Immature natural killer cell (primary cell): ENCODE results near the gene FOXD2. TPM values are rescaled to one million over a fixed set of nuclear protein-coding genes. Genes with fewer than 3 reads are reported as not detected.
"Not testable (repeated sequence)": the region's sequence is repeated elsewhere in the genome, so short reads cannot be mapped to it uniquely, and the experiment has no call there.

Source experiments
- DNase-seq, 3 donors: peaks; one replicate each; pipeline ENCODE4 v3.0.0; 2022; ENCODE audit warnings: mixed read lengths in 1 of 3
- H3K27ac Mint-ChIP-seq, 6 donors: one replicate each; pipeline ENCODE4 v1.8.0; 2020; ENCODE audit warnings: mixed read lengths in 6 of 6, mild to moderate bottlenecking in 5 of 6, inconsistent platforms in 4 of 6, moderate library complexity in 3 of 6
- H3K27me3 Mint-ChIP-seq, 3 donors: one replicate each; pipeline ENCODE4 v1.8.0; 2020 to 2021; ENCODE audit warnings: low read depth in 3 of 3, mild to moderate bottlenecking in 3 of 3, mixed read lengths in 3 of 3, moderate library complexity in 3 of 3, inconsistent platforms in 1 of 3
- H3K36me3 Mint-ChIP-seq, 3 donors: one replicate each; pipeline ENCODE4 v1.8.0; 2020; ENCODE audit warnings: mixed read lengths in 3 of 3, inconsistent platforms in 2 of 3, mild to moderate bottlenecking in 2 of 3
- H3K4me1 Mint-ChIP-seq, 2 donors: one replicate each; pipeline ENCODE4 v1.8.0; 2020; ENCODE audit warnings: inconsistent platforms in 2 of 2, mild to moderate bottlenecking in 2 of 2, mixed read lengths in 2 of 2, moderate library complexity in 1 of 2
- H3K4me3 Mint-ChIP-seq, 5 donors: one replicate each; pipeline ENCODE4 v1.8.0; 2020; ENCODE audit warnings: mild to moderate bottlenecking in 5 of 5, mixed read lengths in 5 of 5, inconsistent platforms in 3 of 5, moderate library complexity in 3 of 5
- H3K9me3 Mint-ChIP-seq, 6 donors: one replicate each; pipeline ENCODE4 v1.8.0; 2020; ENCODE audit warnings: mild to moderate bottlenecking in 6 of 6, mixed read lengths in 6 of 6, inconsistent platforms in 4 of 6, moderate library complexity in 3 of 6
- polyA plus RNA-seq, 3 donors: library from polyadenylated mRNA; unstranded; fragments of 300-500 nt; fragmentation: Illumina TruSeq; gene quantifications; one replicate each; pipeline ENCODE4 v1.2.3, GENCODE V29; 2021

Gene FOXD2
- polyA plus RNA-seq, 3 donors from 2014 or later, result 0.03 to 0.40 (median 0.26) TPM

DNA sequence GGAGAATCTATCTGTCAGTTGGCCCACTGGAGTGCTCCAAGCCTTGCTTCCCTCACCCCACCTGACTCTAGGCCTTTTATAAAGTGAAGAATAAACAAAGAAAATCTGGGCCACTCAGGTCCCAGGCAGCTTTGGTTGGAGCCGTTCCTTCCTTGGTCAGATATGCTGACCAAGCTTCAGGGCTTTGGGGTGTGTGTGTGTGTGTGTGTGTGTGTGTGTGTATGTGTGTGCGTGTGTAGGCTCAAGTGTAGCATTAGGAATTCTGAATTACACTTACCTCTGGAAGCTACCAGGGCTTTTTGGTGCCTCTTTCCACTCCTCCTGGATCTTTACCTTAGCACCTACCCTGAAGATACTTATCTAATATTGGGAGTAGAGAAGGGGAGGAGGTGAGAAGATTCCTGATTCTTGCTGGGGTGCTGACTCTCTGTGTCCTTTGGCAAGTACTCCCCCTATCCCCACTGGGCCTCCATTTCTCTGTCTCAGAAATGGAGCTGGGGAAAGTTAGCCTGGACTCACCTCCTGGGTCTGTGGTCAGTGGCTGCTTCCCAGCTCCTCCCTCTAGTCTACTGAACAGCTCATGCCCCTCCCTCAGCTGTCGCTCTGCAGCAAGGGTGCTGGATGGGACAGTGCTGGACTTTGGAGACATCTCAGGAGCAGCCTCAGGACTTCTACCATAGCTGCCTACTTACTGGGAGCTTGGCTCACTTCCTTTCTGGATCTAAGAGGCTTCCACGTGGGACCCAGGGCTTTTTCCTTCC, 10.8 kb downstream of the FOXD2 start:
- peaks cover 14 to 18% of the 10 kb centered on the region in 2 donors for H3K4me1 Mint-ChIP-seq
- H3K27me3 Mint-ChIP-seq, result peaks cover 13 to 47% (median 43%) of the 10 kb centered on the region in 3 donors
- no peak overlapping the region for H3K27ac Mint-ChIP-seq
- H3K4me3 Mint-ChIP-seq, result no peak overlapping the region
- H3K9me3 Mint-ChIP-seq, result no peaks in the 10 kb centered on the region
- peaks cover 0 to 4% (median 0%) of the 10 kb centered on the region in 3 donors for H3K36me3 Mint-ChIP-seq
- no peak for DNase-seq

- peaks cover 4 to 6% of the 10 kb centered on the region in 2 donors for H3K4me1 Mint-ChIP-seq
- DNase-seq, result no peak
- no peak overlapping the region for H3K4me3 Mint-ChIP-seq
- no peaks in the 10 kb centered on the region for H3K36me3 Mint-ChIP-seq
- no peak overlapping the region for H3K27ac Mint-ChIP-seq
- H3K27me3 Mint-ChIP-seq, result peaks cover 14 to 47% (median 34%) of the 10 kb centered on the region in 3 donors
- H3K9me3 Mint-ChIP-seq, result no peaks in the 10 kb centered on the region
Measured at GRCh38 chr1:47449822-47450552, 12.1 kb downstream of the FOXD2 start.

- H3K27me3 Mint-ChIP-seq, result peaks cover 17 to 43% (median 32%) of the 10 kb centered on the region in 3 donors
- H3K36me3 Mint-ChIP-seq, result no peaks in the 10 kb centered on the region
- no peaks in the 10 kb centered on the region for H3K9me3 Mint-ChIP-seq
- no peak for DNase-seq
- no peak overlapping the region for H3K4me3 Mint-ChIP-seq
- no peaks in the 10 kb centered on the region for H3K4me1 Mint-ChIP-seq
- no peak overlapping the region for H3K27ac Mint-ChIP-seq
Measured at GRCh38 chr1:47450606-47451005, 12.8 kb downstream of the FOXD2 start.

DNA sequence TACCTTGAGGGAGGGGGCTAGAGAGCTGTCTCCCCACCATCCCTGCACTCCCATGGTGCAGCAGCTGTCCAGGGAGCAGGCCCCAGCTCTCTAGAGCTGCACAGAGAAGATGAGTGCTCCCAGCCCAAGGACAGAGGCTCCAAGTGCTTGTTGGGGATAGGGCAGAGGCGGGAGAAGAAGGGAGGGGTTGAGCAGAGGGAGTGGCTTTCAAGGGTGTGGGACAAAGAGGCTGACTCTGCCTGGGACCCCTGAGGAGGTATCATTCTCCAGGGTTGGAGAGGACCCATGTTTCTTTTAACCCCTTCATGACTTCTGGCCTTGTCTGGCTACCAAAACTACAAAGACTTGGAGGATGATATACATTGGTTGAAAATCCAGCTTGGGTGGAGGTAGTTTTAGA, 14.6 kb downstream of the FOXD2 start:
- no peaks in the 10 kb centered on the region for H3K4me1 Mint-ChIP-seq
- DNase-seq, result no peak
- H3K27me3 Mint-ChIP-seq, result peaks cover 16 to 32% (median 24%) of the 10 kb centered on the region in 3 donors
- no peaks in the 10 kb centered on the region for H3K9me3 Mint-ChIP-seq
- H3K27ac Mint-ChIP-seq, result no peak overlapping the region
- no peaks in the 10 kb centered on the region for H3K36me3 Mint-ChIP-seq
- H3K4me3 Mint-ChIP-seq, result no peak overlapping the region

GRCh38 chr1:47453910-47454309, 16.1 kb downstream of the FOXD2 start:
- not testable (repeated sequence) for H3K4me1 Mint-ChIP-seq, H3K27ac Mint-ChIP-seq, H3K36me3 Mint-ChIP-seq, DNase-seq, H3K9me3 Mint-ChIP-seq, H3K4me3 Mint-ChIP-seq
- H3K27me3 Mint-ChIP-seq, result peaks cover 16 to 33% (median 18%) of the 10 kb centered on the region in 3 donors

- no peaks in the 10 kb centered on the region for H3K9me3 Mint-ChIP-seq
- no peaks in the 10 kb centered on the region for H3K4me1 Mint-ChIP-seq
- H3K4me3 Mint-ChIP-seq, result no peak overlapping the region
- H3K27me3 Mint-ChIP-seq, result peaks cover 6 to 29% (median 18%) of the 10 kb centered on the region in 3 donors
- no peak overlapping the region for H3K27ac Mint-ChIP-seq
- H3K36me3 Mint-ChIP-seq, result no peaks in the 10 kb centered on the region
- no peak for DNase-seq
Measured at GRCh38 chr1:47456250-47456649, 18.4 kb downstream of the FOXD2 start.

DNA sequence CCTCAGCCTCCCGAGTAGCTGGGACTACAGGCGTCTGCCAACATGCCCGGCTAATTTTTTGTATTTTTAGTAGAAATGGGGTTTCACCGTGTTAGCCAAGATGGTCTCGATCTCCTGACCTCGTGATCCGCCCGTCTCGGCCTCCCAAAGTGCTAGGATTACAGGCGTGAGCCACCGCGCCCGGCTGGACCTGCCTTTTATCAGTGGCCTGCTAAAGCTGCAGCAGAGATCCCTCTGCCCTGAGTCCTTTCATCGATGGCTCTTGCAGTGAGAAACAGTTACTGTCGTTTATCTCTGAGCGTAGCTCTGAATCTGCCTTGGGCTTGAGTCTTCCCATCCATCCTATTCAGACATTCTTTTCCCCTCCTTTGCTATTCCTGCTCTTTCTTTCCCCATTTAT, 19.7 kb downstream of the FOXD2 start:
- H3K36me3 Mint-ChIP-seq, H3K9me3 Mint-ChIP-seq, H3K27ac Mint-ChIP-seq, H3K4me1 Mint-ChIP-seq, DNase-seq, H3K4me3 Mint-ChIP-seq: not testable (repeated sequence)
- H3K27me3 Mint-ChIP-seq, result peaks cover 6 to 23% (median 17%) of the 10 kb centered on the region in 3 donors

DNA sequence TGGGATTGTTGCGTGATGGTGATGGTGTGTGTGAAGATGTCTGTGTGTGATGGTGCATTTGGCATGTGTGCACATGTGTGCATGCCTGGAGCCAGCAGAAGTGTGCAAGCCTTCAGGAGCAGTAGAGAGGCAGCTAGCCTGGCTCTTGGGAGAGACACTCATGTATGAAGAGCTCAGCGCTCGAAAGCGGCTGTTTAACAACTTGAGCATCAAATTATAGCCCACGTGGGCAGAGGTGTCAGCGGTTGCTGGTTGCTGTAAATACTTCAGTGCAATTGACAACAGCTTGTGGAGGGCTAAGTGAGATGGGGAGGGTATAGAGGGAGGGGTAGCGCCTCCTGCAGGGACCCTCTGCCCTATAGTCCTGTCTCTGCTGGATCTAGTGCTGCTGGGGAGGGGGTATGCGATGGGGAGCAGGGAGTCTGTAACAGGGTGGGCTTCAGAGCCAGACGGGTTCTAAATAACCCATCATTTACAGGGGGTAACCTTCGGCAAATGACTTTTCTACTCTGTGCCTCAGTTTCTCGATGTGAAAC, 21.5 kb downstream of the FOXD2 start:
- peaks cover 10 to 18% (median 17%) of the 10 kb centered on the region in 3 donors for H3K27me3 Mint-ChIP-seq
- H3K36me3 Mint-ChIP-seq, result peaks cover 0 to 4% (median 0%) of the 10 kb centered on the region in 3 donors
- no peak for DNase-seq

DNA sequence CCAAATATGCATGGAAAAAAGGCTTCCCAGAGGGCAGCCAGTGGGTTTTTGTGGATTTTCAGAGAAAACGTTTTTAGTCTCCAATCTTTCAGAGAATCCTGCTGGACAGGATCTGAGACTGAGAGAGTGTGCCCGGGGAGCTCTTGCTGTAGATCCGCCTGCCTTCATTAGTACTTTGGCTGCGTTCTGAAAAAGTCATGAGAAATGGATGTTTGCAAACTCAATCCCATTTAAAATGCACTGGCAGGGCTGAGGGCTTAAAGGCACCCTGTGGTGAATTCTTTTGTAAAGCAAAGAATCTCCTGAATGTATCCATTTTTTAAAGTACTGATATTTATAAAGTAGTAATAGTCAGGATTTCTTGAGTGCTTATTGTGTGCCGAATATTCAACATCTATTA, 22.2 kb downstream of the FOXD2 start:
- H3K9me3 Mint-ChIP-seq, result no peaks in the 10 kb centered on the region

More for the DNA sequence above, 21.5 kb downstream of the FOXD2 start:
- no peak overlapping the region for H3K27ac Mint-ChIP-seq
- no peaks in the 10 kb centered on the region for H3K4me1 Mint-ChIP-seq
- no peaks in the 10 kb centered on the region for H3K9me3 Mint-ChIP-seq
- no peak overlapping the region for H3K4me3 Mint-ChIP-seq

DNA sequence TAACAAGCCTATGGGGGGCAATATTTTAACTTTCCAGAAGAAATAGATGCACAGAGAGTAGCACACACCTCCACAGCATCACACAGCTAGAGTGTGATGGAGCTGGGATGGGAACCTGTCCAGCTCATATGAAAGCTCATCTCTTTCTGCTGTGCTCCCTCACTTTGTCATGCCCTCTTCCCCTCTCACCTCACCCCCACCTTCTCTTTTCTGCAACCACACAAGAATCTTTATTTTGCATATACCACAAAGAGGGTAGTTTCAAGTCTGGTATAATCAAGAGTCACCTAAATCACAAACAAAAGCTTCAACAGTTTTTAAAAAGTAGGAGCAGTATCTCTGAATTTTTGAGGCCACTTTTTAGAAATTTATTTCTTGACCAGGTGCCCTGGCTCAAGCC, 22.6 kb downstream of the FOXD2 start:
- Mint-ChIP-seq H3K36me3 (peaks cover 0 to 4% (median 0%) of the 10 kb centered on the region in 3 donors), H3K27ac (no peak overlapping the region), H3K4me3 (no peak overlapping the region), H3K4me1 (no peaks in the 10 kb centered on the region), H3K27me3 (peaks cover 10 to 14% (median 14%) of the 10 kb centered on the region in 3 donors), H3K9me3 (no peaks in the 10 kb centered on the region)
- DNase-seq, result no peak

More for the DNA sequence above, 22.2 kb downstream of the FOXD2 start:
- no peak for DNase-seq
- Mint-ChIP-seq H3K27me3 (peaks cover 10 to 17% (median 15%) of the 10 kb centered on the region in 3 donors), H3K4me3 (no peak overlapping the region), H3K27ac (no peak overlapping the region), H3K4me1 (no peaks in the 10 kb centered on the region), H3K36me3 (peaks cover 0 to 4% (median 0%) of the 10 kb centered on the region in 3 donors)

- H3K27me3 Mint-ChIP-seq, result peaks cover 4 to 9% (median 4%) of the 10 kb centered on the region in 3 donors
- no peak overlapping the region for H3K4me3 Mint-ChIP-seq
- no peaks in the 10 kb centered on the region for H3K4me1 Mint-ChIP-seq
Measured at GRCh38 chr1:47465605-47466004, 27.8 kb downstream of the FOXD2 start.

DNA sequence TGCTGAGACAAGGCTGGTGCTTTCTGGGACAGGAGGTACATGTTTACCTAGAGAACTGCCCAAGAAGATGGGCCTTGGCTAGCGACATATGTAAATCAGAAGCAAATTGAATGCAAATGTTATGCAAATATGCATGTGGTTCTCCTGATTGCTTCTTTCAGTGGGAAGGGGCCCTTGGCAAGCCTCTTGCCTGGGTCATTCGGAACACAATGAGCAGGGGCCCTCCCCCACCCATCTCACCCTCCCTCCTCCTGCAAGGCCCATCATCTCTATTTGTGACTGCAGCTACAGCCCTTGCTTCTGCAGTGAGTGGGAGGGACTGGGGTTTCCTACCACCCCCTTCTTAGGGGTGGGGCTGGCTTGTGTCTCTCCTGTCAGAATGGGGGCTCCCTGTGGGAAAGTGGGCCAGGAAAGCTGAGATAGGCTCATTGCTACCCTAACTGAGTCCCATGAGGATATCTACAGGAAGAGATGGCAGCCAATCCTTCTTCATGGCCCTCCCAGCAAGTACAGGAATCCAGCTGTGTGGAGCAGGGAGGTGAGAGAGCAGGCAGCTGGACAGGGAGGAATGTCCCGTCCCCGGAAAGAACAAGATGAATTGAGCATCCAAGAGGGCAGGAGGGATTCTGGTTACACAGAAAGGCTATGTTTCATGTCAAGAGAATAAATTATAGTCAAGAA, 31.0 kb downstream of the FOXD2 start:
- no peaks in the 10 kb centered on the region for H3K9me3 Mint-ChIP-seq
- H3K27me3 Mint-ChIP-seq, result peaks cover 2 to 17% (median 5%) of the 10 kb centered on the region in 3 donors
- H3K4me1 Mint-ChIP-seq, result no peaks in the 10 kb centered on the region
- no peaks in the 10 kb centered on the region for H3K36me3 Mint-ChIP-seq
- H3K27ac Mint-ChIP-seq, result no peak overlapping the region
- DNase-seq, result no peak
- H3K4me3 Mint-ChIP-seq, result no peak overlapping the region

More at GRCh38 chr1:47465605-47466004, 27.8 kb downstream of the FOXD2 start:
- no peak for DNase-seq
- Mint-ChIP-seq H3K27ac (no peak overlapping the region), H3K9me3 (no peaks in the 10 kb centered on the region), H3K36me3 (peaks cover 0 to 4% (median 0%) of the 10 kb centered on the region in 3 donors)

DNA sequence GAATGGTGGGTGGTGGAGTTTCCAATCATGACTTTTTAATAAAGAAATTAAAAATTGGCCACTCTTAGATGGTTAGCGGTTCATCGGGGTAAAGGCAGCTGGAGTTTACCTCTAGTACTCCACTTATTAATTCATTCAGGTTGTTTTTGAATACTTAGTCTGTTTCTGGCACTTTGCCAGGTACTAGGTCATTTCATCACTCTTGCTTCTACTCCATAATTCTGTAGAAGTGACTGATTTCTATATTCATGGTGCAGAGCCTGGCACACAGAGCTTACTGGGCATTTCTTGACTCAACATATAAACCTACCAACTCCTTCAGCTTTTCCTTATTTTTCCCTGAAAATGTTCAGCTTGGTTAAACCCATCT, 31.5 kb downstream of the FOXD2 start:
- H3K27ac Mint-ChIP-seq, result no peak overlapping the region
- no peak for DNase-seq
- H3K9me3 Mint-ChIP-seq, result no peaks in the 10 kb centered on the region
- H3K4me1 Mint-ChIP-seq, result no peaks in the 10 kb centered on the region
- H3K27me3 Mint-ChIP-seq, result peaks cover 2 to 17% (median 5%) of the 10 kb centered on the region in 3 donors
- H3K36me3 Mint-ChIP-seq, result no peaks in the 10 kb centered on the region
- no peak overlapping the region for H3K4me3 Mint-ChIP-seq
